ENCODE results near the gene EP400.

DNA sequence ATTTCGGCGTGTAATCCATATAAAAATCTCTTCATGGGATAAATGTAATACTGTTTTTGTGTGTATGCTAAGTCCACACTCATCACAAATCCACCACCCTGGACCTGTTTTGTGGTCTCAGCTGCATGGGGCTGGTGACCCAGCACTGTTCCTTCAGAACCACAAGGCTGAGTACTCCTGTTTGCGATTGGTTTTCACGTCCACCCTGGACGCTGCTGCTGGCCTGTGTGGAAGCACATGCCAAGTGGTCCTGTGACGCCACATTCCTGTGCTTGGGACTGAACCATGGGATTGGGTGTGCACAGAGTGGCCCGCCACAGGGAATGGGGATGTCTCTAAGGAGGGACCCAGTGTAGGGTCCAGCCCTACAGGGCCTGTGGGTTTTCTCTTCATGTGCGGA lies 16.4 kb upstream of the EP400 start:
- TF ChIP-seq GLI4 (tag by site-specific recombination; IDR thresholded peaks at IDR 0.05): no peak
- TF ChIP-seq CTCF (tag by site-specific recombination; IDR thresholded peaks at IDR 0.05): no peak
- no peak for TF ChIP-seq ZNF521 (tag by site-specific recombination; IDR thresholded peaks at IDR 0.05)
- no peak for TF ChIP-seq ZNF10 (tag by site-specific recombination; IDR thresholded peaks at IDR 0.05)
- no peak for TF ChIP-seq HOXC10 (CRISPR knock-in tag; IDR thresholded peaks at IDR 0.05)
- no peak for TF ChIP-seq ZNF157 (tag by site-specific recombination; IDR thresholded peaks at IDR 0.05)
